Measurements from ENCODE around the gene GINS1.

DNA sequence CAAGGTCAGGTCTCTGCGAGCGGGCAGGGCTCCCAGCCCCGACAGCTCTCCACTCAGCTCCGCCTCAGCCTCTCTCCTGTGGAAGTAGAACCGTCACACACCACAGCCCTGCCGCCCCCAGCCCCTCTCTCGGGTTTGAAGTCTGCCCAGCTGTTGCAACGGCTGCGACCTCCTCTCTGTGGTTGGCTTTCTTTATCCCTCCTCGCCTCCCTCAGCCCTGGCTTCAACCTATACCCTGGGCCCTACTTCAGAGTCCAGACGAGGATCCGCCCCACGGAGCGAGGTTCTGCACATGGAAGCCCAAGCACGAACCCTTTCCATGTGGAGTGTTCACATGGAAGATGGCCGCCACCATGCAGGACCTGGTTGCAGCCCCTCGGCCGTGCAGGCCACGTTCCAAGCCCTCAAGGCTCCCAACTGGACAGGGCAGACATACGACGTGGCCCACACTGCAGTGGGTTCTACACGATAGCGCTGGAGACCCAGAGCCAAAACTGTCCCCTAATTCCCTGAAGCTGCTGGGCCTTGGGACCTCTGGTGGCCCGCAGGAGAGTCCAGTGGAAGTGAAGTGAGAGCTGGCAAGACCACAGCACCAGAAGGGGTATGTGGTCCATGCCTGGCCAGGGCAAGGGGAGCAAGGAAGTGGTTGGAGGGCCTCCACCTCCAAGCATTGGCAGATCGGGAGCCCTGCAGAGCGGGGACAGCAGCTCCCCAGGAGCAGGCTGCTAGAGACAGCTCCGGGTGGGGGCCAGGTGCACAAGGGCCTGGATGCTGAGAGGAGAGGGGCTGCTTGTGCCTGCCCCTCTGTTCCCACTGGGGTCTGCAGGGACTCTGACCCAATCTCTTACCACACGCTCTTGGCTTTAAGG, 69.8 kb downstream of the GINS1 start:
- no peak for TF ChIP-seq CTCF (IDR thresholded peaks at IDR 0.05; ENCODE audit: low read length)
- no peak for TF ChIP-seq EZH2 (IDR thresholded peaks at IDR 0.05; ENCODE audit: borderline replicate concordance, low read length)
